B cell (primary cell): ENCODE measurements around the gene EFNB2. TPM values are rescaled to one million over a fixed set of nuclear protein-coding genes. Genes with fewer than 3 reads are reported as not detected.

Experiments used
- ATAC-seq: fragments of 200-7000 bp; cut with Tn5 transposase; one replicate; pipeline ENCODE4 v1.10.0; 2021; ENCODE audit warnings: low read depth, mild to moderate bottlenecking, moderate number of reproducible peaks, moderate library complexity
- CTCF ChIA-PET: fragments of 350-600 bp; sonication (Branson Sonifier 250); formaldehyde crosslinking; loops from one replicate; lab custom pipeline; 2021; ENCODE audit warnings: antibody characterized with exemption, inconsistent platforms; lab: Charles Lee
- POLR2A ChIA-PET: fragments of 350-600 bp; sonication (Branson Sonifier 250); formaldehyde crosslinking; loops from one replicate; lab custom pipeline; 2021; ENCODE audit warnings: antibody characterized with exemption; lab: Charles Lee
- DNase-seq: peaks from one replicate; pipeline ENCODE4 v3.0.0; 2013
- H2AFZ ChIP-seq: 2 replicates; pipeline ENCODE4 v1.6.1; 2012; ENCODE audit warnings: mild to moderate bottlenecking, low read depth, low read length; ENCODE audit not compliant: insufficient read depth, poor library complexity, severe bottlenecking
- H3K27ac ChIP-seq, 2 donors: 1 replicate in 1 of 2; 2 replicates in 1 of 2; pipeline ENCODE4 v1.5.1; 2012 to 2013; ENCODE audit warnings: low read length in 2 of 2, mild to moderate bottlenecking in 2 of 2, moderate library complexity in 1 of 2
- H3K27me3 ChIP-seq, 4 experiments: fragments of 200-600 bp in 1 of 4; sonication (generic) in 1 of 4; replicated peaks in 1 of 4; 1 replicate in 2 of 4; 2 replicates in 2 of 4; pipeline versions ENCODE4 v1.6.1 to v1.7.0; 2013 to 2016; ENCODE audit warnings: low read length in 3 of 4, mild to moderate bottlenecking in 2 of 4, mixed read lengths in 1 of 4, moderate library complexity in 1 of 4; ENCODE audit not compliant: insufficient read depth in 4 of 4, control insufficient read depth in 3 of 4; ENCODE audit errors: control extremely low read depth in 1 of 4
- H3K36me3 ChIP-seq, 2 experiments: replicated peaks in 1 of 2; 1 replicate in 1 of 2; 2 replicates in 1 of 2; pipeline versions ENCODE4 v1.6.1 to v1.7.1; 2013; ENCODE audit warnings: low read length in 1 of 2; ENCODE audit not compliant: insufficient read depth in 2 of 2, control insufficient read depth in 1 of 2; ENCODE audit errors: control extremely low read depth in 1 of 2, extremely low read depth in 1 of 2
- H3K4me1 ChIP-seq, 2 donors: fragments of 200-600 bp in 1 of 2; sonication (generic) in 1 of 2; 1 replicate in 1 of 2; 2 replicates in 1 of 2; pipeline versions ENCODE4 v1.5.1 to v1.6.1; 2013 to 2017; ENCODE audit warnings: low read length in 2 of 2; ENCODE audit not compliant: control insufficient read depth in 2 of 2, insufficient read depth in 2 of 2
- H3K4me2 ChIP-seq: replicated peaks from 2 replicates; pipeline ENCODE3; 2012; ENCODE audit warnings: mild to moderate bottlenecking, low read depth, low read length; ENCODE audit not compliant: poor library complexity, severe bottlenecking
- H3K4me3 ChIP-seq, 5 experiments: fragments of 200-600 bp in 1 of 5; sonication (generic) in 1 of 5; 1 replicate in 3 of 5; 2 replicates in 2 of 5; pipeline versions ENCODE4 v1.5.1 to v1.7.0; 2011 to 2016; ENCODE audit warnings: low read length in 4 of 5, mild to moderate bottlenecking in 4 of 5, low read depth in 2 of 5, control low read depth in 1 of 5, moderate library complexity in 1 of 5; ENCODE audit not compliant: insufficient read depth in 1 of 5; ENCODE audit errors: control extremely low read depth in 1 of 5, extremely low read depth in 1 of 5
- H3K79me2 ChIP-seq: fragments of 200-600 bp; sonication (generic); one replicate; pipeline ENCODE4 v1.6.0; 2016; ENCODE audit warnings: low read length; ENCODE audit not compliant: control insufficient read depth, insufficient read depth
- H3K9ac ChIP-seq: fragments of 200-600 bp; sonication (generic); 2 replicates; pipeline ENCODE4 v1.6.1; 2017; ENCODE audit warnings: mild to moderate bottlenecking, low read length, moderate library complexity
- H3K9me3 ChIP-seq, 3 donors: one replicate each; pipeline versions ENCODE4 v1.6.1 to v1.7.1; 2013; ENCODE audit warnings: low read length in 2 of 3; ENCODE audit not compliant: control insufficient read depth in 2 of 3, insufficient read depth in 1 of 3; ENCODE audit errors: control extremely low read depth in 1 of 3
- H4K20me1 ChIP-seq: 2 replicates; pipeline ENCODE4 v1.6.0; 2012; ENCODE audit warnings: mild to moderate bottlenecking, low read length; ENCODE audit not compliant: insufficient read depth, control insufficient read depth, poor library complexity, severe bottlenecking
- H3K27ac Mint-ChIP-seq: one replicate; pipeline ENCODE4 v1.8.0; 2021; ENCODE audit warnings: mixed read lengths
- H3K27me3 Mint-ChIP-seq: one replicate; pipeline ENCODE4 v1.8.0; 2021; ENCODE audit warnings: mixed read lengths
- H3K4me1 Mint-ChIP-seq: one replicate; pipeline ENCODE4 v1.8.0; 2021; ENCODE audit warnings: mixed read lengths
- H3K4me3 Mint-ChIP-seq: one replicate; pipeline ENCODE4 v1.8.0; 2021; ENCODE audit warnings: mixed read lengths
- H3K9me3 Mint-ChIP-seq: one replicate; pipeline ENCODE4 v1.8.0; 2022; ENCODE audit warnings: mixed read lengths; ENCODE audit not compliant: insufficient read depth
- EZH2 ChIP-seq: IDR thresholded peaks from 2 replicates; pipeline ENCODE4 v1.6.1; 2012; ENCODE audit warnings: borderline replicate concordance, low read depth, mild to moderate bottlenecking, moderate library complexity, low read length; ENCODE audit not compliant: insufficient read depth, poor library complexity, severe bottlenecking
- WGBS: methylation state at CpG from one replicate; pipeline ENCODE4 v1.1.5; 2013; ENCODE audit warnings: missing lambda C conversion rate; ENCODE audit not compliant: insufficient coverage; 5-methylcytosine and 5-hydroxymethylcytosine counted together
- intact Hi-C: fragments of 100-400 bp; cut with micrococcal nuclease; formaldehyde crosslinking; loops from one replicate; pipeline ENCODE4 v1.10.0; 2022
- polyA plus RNA-seq: library from polyadenylated mRNA; depleted of rRNA; stranded (reverse); fragments of >200 nt; gene quantifications from 2 replicates; pipeline ENCODE4 v1.2.3, GENCODE V29; 2012
- total RNA-seq, 2 donors: library from RNA; stranded (reverse); fragments of 120-200 nt in 1 of 2; gene quantifications; 1 replicate in 1 of 2; 2 replicates in 1 of 2; pipeline versions ENCODE4 v1.2.3 to v1.2.4, GENCODE V29; 2013 to 2022
- TF ChIP-seq, protein P1 (sequence below): fragments of 200-600 bp; IDR thresholded peaks from one replicate; pipeline ENCODE4 v1.8.0; 2022; ENCODE audit warnings: antibody characterized with exemption, mild to moderate bottlenecking

Gene EFNB2
- total and polyA plus RNA-seq, 2 donors (not counting 1 experiment from before 2014, with no cell fraction given), result 0.04 to 1.2 TPM

GRCh38 chr13:106468744-106469590 is 66.5 kb downstream of the EFNB2 start:
- H3K79me2 ChIP-seq, result no peaks in the 10 kb centered on the region
- peaks cover 3% of the 10 kb centered on the region for H3K4me1 Mint-ChIP-seq
- no peaks in the 10 kb centered on the region for H3K36me3 ChIP-seq
- H3K4me2 ChIP-seq, result no peak overlapping the region
- no peak overlapping the region for H3K4me3 ChIP-seq
- H3K4me1 ChIP-seq, result no peaks in the 10 kb centered on the region
- H2AFZ ChIP-seq, result no peak overlapping the region
- no peak overlapping the region for H3K27ac Mint-ChIP-seq
- WGBS, result 89% methylated on average over 11 of the region's 20 CpGs
- TF ChIP-seq, protein P1, sequence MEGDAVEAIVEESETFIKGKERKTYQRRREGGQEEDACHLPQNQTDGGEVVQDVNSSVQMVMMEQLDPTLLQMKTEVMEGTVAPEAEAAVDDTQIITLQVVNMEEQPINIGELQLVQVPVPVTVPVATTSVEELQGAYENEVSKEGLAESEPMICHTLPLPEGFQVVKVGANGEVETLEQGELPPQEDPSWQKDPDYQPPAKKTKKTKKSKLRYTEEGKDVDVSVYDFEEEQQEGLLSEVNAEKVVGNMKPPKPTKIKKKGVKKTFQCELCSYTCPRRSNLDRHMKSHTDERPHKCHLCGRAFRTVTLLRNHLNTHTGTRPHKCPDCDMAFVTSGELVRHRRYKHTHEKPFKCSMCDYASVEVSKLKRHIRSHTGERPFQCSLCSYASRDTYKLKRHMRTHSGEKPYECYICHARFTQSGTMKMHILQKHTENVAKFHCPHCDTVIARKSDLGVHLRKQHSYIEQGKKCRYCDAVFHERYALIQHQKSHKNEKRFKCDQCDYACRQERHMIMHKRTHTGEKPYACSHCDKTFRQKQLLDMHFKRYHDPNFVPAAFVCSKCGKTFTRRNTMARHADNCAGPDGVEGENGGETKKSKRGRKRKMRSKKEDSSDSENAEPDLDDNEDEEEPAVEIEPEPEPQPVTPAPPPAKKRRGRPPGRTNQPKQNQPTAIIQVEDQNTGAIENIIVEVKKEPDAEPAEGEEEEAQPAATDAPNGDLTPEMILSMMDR, result no peak
- no peak for TF ChIP-seq EZH2
- H3K9me3 Mint-ChIP-seq, result no peaks in the 10 kb centered on the region
- ATAC-seq (no peak), DNase-seq (no peak)
- intact Hi-C loops, result no loop called here
- ChIA-PET CTCF (no interaction called here), POLR2A (no interaction called here)
- H3K9me3 ChIP-seq, result no peaks in the 10 kb centered on the region
- peaks cover 7% of the 10 kb centered on the region for H3K27me3 Mint-ChIP-seq
- H3K27me3 ChIP-seq, result no peaks in the 10 kb centered on the region
- H3K27ac ChIP-seq, result no peak overlapping the region
- H3K4me3 Mint-ChIP-seq, result no peak overlapping the region
- H3K9ac ChIP-seq, result no peak overlapping the region
- no peaks in the 10 kb centered on the region for H4K20me1 ChIP-seq

- CTCF ChIA-PET, result no interaction called here
- intact Hi-C loops, result no loop called here
Observed at GRCh38 chr13:106468207-106468606, 67.3 kb downstream of the EFNB2 start.

More at GRCh38 chr13:106468207-106468606, 67.3 kb downstream of the EFNB2 start:
- H3K27me3 Mint-ChIP-seq, result peaks cover 7% of the 10 kb centered on the region
- H3K4me3 ChIP-seq, result no peak overlapping the region
- no peaks in the 10 kb centered on the region for H3K36me3 ChIP-seq
- H4K20me1 ChIP-seq, result no peaks in the 10 kb centered on the region
- H3K4me2 ChIP-seq, result no peak overlapping the region
- no peaks in the 10 kb centered on the region for H3K9me3 ChIP-seq
- no peak overlapping the region for H3K9ac ChIP-seq
- no peaks in the 10 kb centered on the region for H3K79me2 ChIP-seq
- no peaks in the 10 kb centered on the region for H3K4me1 ChIP-seq
- peaks cover 3% of the 10 kb centered on the region for H3K4me1 Mint-ChIP-seq
- DNase-seq (no peak), ATAC-seq (no peak)
- H2AFZ ChIP-seq, result no peak overlapping the region
- WGBS, result 95% methylated on average over 7 of the region's 7 CpGs
- no peaks in the 10 kb centered on the region for H3K9me3 Mint-ChIP-seq
- POLR2A ChIA-PET, result no interaction called here
- no peak overlapping the region for H3K4me3 Mint-ChIP-seq
- no peak for TF ChIP-seq EZH2
- TF ChIP-seq, protein P1, result no peak
- H3K27me3 ChIP-seq, result no peaks in the 10 kb centered on the region
- no peak overlapping the region for H3K27ac Mint-ChIP-seq
- no peak overlapping the region for H3K27ac ChIP-seq
